NT2/D1 (cell line): ENCODE measurements around the gene LMX1B.

Source experiments
- DNase-seq: peaks from one replicate; pipeline ENCODE4 v3.0.0-alpha.2; 2011; ENCODE audit warnings: low read depth, low spot score
- H3K27me3 ChIP-seq: 2 replicates; pipeline ENCODE4 v1.6.0; 2011; ENCODE audit warnings: mild to moderate bottlenecking; ENCODE audit not compliant: insufficient read length, insufficient read depth
- H3K36me3 ChIP-seq: 2 replicates; pipeline ENCODE4 v1.6.1; 2011; ENCODE audit warnings: mild to moderate bottlenecking, low read length, mixed read lengths; ENCODE audit not compliant: insufficient read depth, insufficient read length
- H3K4me1 ChIP-seq: 2 replicates; pipeline ENCODE4 v1.5.1; 2011; ENCODE audit not compliant: insufficient read depth, insufficient read length
- H3K4me3 ChIP-seq: 2 replicates; pipeline ENCODE4 v1.5.1; 2011; ENCODE audit warnings: low read depth; ENCODE audit not compliant: insufficient read length
- H3K9ac ChIP-seq: 2 replicates; pipeline ENCODE4 v1.6.0; 2011; ENCODE audit warnings: low read depth; ENCODE audit not compliant: insufficient read length
- H3K9me3 ChIP-seq: 2 replicates; pipeline ENCODE4 v1.5.1; 2011; ENCODE audit warnings: mild to moderate bottlenecking, low read length; ENCODE audit not compliant: insufficient read depth
- SUZ12 ChIP-seq: IDR thresholded peaks from 2 replicates; pipeline ENCODE4 v1.6.1; 2011; ENCODE audit not compliant: insufficient read length, insufficient read depth; ENCODE audit errors: extremely low read depth
- YY1 ChIP-seq: IDR thresholded peaks from 2 replicates; pipeline ENCODE4 v1.6.1; 2011; ENCODE audit not compliant: insufficient read length, insufficient read depth
- ZNF274 ChIP-seq: IDR thresholded peaks from 2 replicates; pipeline ENCODE4 v1.6.1; 2011; ENCODE audit warnings: mild to moderate bottlenecking, low read depth, low read length

LMX1B gene

GRCh38 chr9:126684345-126684744, 70.6 kb downstream of the LMX1B start:
- Histone ChIP-seq H3K27me3 (peaks cover 100% of the 10 kb centered on the region), H3K4me3 (no peak overlapping the region), H3K36me3 (no peaks in the 10 kb centered on the region), H3K9ac (no peak overlapping the region), H3K4me1 (peaks cover 3% of the 10 kb centered on the region), H3K9me3 (no peaks in the 10 kb centered on the region)
- TF ChIP-seq ZNF274 (no peak), YY1 (no peak), SUZ12 (no peak)
- no peak for DNase-seq

GRCh38 chr9:126684965-126685465, 71.3 kb downstream of the LMX1B start:
- no peak overlapping the region for H3K9ac ChIP-seq

GRCh38 chr9:126687930-126688461, 74.3 kb downstream of the LMX1B start:
- Histone ChIP-seq H3K4me1 (peaks cover 3% of the 10 kb centered on the region), H3K36me3 (no peaks in the 10 kb centered on the region), H3K9me3 (no peaks in the 10 kb centered on the region), H3K27me3 (peaks cover 100% of the 10 kb centered on the region), H3K9ac (no peak overlapping the region), H3K4me3 (no peak overlapping the region)
- TF ChIP-seq ZNF274 (no peak), YY1 (no peak), SUZ12 (no peak)
- no peak for DNase-seq

More at GRCh38 chr9:126684965-126685465, 71.3 kb downstream of the LMX1B start:
- H3K4me3 ChIP-seq: no peak overlapping the region
- H3K27me3 ChIP-seq: peaks cover 100% of the 10 kb centered on the region
- H3K9me3 ChIP-seq: no peaks in the 10 kb centered on the region
- DNase-seq: no peak
- H3K36me3 ChIP-seq: no peaks in the 10 kb centered on the region
- peaks cover 3% of the 10 kb centered on the region for H3K4me1 ChIP-seq
- no peak for TF ChIP-seq YY1
- TF ChIP-seq ZNF274: no peak
- no peak for TF ChIP-seq SUZ12

DNA sequence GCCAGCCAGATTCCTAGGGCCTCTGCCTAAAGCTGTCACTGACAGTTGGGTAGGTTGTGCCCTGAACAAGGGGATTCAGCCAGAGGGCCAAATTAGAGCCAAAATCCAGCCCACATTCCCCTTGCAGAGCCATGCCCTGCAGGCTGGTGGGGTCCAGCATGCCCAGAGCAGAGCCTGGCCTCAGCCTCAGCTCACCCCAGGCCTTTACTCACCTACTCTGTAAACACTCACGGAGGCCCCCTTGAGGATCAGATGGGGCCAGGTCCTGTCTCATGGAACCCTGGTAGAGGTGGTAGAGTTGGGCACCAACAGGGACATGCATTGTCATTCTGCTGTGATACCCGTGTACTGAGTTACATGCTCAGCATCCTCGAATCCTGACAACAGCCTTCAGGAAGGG, 74.9 kb downstream of the LMX1B start:
- no peaks in the 10 kb centered on the region for H3K9me3 ChIP-seq
- H3K4me1 ChIP-seq: peaks cover 3% of the 10 kb centered on the region
- no peak for DNase-seq
- no peak overlapping the region for H3K9ac ChIP-seq
- TF ChIP-seq YY1 (no peak), ZNF274 (no peak), SUZ12 (no peak)
- H3K27me3 ChIP-seq: peaks cover 99% of the 10 kb centered on the region
- H3K36me3 ChIP-seq: no peaks in the 10 kb centered on the region
- no peak overlapping the region for H3K4me3 ChIP-seq

GRCh38 chr9:126689027-126689825, 75.5 kb downstream of the LMX1B start:
- H3K4me3 ChIP-seq: no peak overlapping the region
- peaks cover 3% of the 10 kb centered on the region for H3K4me1 ChIP-seq
- no peak for DNase-seq
- peaks cover 99% of the 10 kb centered on the region for H3K27me3 ChIP-seq
- H3K36me3 ChIP-seq: no peaks in the 10 kb centered on the region
- no peak overlapping the region for H3K9ac ChIP-seq
- no peaks in the 10 kb centered on the region for H3K9me3 ChIP-seq
- TF ChIP-seq YY1: no peak
- no peak for TF ChIP-seq SUZ12
- TF ChIP-seq ZNF274: no peak

DNA sequence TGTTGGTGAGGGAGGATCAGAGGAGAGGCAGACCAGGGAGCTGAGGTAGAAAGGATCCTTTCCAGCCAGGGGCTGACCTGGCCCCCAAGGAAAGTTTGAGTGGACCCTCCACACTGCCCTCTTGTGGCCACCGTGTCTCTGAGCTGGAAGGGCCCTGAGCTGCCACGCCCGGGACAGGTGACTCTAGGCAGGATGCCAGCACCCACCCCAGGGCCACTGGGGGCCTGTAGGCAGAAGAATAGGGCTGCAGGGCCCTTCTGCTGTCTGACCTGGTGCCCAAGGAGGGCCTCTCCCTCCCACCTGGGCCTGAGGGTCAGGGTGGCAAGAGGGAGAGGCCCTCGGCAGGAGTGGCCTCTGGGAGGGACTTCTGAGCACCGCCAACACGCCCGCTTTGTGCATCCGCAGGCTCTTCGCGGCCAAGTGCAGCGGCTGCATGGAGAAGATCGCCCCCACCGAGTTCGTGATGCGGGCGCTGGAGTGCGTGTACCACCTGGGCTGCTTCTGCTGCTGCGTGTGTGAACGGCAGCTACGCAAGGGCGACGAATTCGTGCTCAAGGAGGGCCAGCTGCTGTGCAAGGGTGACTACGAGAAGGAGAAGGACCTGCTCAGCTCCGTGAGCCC, 76.8 kb downstream of the LMX1B start:
- H3K9ac ChIP-seq: no peak overlapping the region
- TF ChIP-seq SUZ12: no peak
- no peak for TF ChIP-seq ZNF274
- TF ChIP-seq YY1: no peak
- no peak for DNase-seq
- H3K4me1 ChIP-seq: peaks cover 3% of the 10 kb centered on the region
- no peaks in the 10 kb centered on the region for H3K9me3 ChIP-seq
- no peak overlapping the region for H3K4me3 ChIP-seq
- no peaks in the 10 kb centered on the region for H3K36me3 ChIP-seq
- peaks cover 96% of the 10 kb centered on the region for H3K27me3 ChIP-seq
